Activated CD4-positive, CD25-positive, alpha-beta regulatory T cell treated with anti-CD3 and anti-CD28 coated beads, Interleukin-2, amount 50 U/mL, for 72 hours (primary cell): Measurements from ENCODE around the gene DYDC1.
A peak's percentile ranks its signal among the peaks of the same experiment; 100 is the strongest.
"Not testable (repeated sequence)": the region's sequence is repeated elsewhere in the genome, so short reads cannot be mapped to it uniquely, and the experiment has no call there.

Experiments used
- DNase-seq: peaks from one replicate; pipeline ENCODE4 v3.0.0; 2021

Gene DYDC1

DNA sequence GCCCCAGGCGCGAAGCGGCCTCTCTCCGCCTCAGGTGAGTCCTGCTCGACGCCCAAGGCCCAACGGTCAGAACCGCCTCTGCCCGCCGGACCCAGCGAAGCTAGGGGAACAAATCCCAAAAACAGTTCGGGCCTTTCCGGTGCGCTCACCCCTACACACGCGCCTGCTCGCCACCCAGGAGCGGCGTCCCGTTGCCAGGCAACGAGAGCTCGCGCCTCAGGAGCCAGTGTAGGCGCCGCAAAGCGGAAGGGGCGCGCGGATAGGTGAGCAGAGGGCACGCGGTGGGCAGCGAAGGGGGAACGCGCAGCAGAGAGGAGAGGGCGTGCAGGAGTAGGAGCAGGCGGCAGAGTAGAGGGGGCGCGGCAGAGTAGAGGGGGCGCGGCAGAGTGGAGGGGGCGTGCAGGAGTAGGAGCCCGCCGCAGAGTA is at the start of gene DYDC1, which contains the start of gene DYDC2:
Gene DYDC1, minus strand, starts transcription at position 193 of the 426 bp plus-strand sequence. CDS start 4,154 bp downstream, outside the sequence.
Gene DYDC2, plus strand, starts transcription at position 219 of the 426 bp plus-strand sequence. CDS start 5,663 bp downstream, outside the sequence.
- DNase-seq, result peak; percentile 34

DNA sequence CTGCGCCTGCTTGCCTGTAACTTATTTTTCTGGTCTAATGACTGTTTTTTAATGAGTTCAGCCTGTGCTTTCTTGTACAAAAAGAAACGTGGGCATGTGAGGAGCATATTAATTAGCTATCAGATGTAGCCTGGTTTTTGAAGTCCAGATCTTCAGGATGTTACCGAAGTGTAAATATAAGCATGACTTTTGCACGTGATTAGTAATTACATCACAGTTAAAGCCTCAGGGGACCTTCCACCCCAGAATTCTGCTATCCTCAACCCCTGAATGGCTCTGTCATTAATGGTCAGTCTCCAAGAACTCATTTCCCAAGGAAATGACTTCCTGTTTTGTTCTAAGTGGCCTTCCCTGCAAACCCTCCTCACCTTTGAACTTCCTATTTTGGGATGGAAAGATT is 49.6 kb upstream of the DYDC1 start:
- DNase-seq, result no peak

DNA sequence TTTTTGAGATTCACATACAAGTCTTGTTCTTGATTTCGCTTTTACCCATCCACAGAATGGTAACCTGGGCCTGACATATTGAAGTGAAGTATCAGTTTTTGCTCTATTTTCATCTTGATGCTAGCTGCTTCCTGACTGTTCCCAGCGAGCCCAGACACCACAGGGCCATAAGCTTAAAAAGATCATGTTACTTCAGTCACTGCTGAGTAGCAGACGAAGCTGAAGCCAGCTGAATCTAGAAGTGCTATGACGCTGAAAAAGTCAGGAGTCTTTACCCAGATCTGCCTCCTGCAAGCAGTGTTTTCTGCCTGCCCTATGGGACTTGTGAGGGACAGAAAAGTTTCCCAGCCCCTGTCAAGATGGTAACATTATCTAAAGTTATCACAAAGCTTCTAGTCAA is 49.1 kb upstream of the DYDC1 start:
- DNase-seq, result no peak

DNA sequence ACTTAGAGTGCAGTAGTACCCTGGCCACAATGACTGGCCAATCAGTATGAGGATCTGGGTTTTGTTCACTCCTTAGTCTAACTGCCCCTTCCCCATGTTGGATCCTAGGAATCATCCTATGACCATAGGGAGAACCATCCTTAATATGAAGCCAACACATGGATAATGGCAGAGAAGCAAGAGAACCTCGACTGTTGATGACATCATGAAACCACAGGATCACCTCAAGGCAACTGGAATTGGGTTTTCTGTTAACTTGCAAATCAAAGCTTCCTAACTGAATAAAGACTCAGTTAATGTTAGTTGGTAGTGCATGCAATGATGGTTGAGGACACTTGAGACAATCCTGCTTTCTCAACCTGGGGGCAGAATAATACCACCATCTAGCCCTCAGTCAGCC is 48.5 kb upstream of the DYDC1 start:
- no peak for DNase-seq

DNA sequence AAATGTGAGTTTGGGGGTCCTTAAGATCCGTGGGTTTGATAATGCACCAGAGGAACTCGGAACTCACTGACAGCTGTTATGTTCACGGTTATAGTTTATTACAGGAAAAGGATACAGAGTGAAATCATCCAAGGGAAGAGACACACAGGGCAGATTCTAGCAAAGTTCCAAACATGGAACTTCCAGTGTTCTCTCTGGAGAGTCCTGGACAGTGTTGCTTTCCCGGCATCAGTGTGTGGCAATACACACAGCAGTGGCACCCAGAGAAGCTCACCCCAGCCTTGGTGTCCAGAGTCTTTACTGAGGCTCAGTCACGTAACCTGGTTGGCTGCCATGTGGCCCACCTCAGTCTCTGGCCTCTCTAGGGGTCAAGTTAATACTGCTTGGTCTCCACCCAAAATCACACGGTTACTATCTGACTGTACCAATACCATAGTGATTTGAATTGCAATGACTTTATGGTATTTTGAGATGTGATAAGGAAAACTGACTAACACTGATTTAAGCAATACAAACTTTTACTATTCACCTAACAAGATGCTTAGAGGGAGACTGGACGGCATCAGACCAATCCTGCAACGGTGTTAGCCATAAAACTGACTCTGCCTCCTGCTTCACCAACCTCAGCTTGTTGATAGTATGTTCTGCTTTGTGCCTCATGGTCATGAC is 43.7 kb upstream of the DYDC1 start:
- DNase-seq, result no peak

DNA sequence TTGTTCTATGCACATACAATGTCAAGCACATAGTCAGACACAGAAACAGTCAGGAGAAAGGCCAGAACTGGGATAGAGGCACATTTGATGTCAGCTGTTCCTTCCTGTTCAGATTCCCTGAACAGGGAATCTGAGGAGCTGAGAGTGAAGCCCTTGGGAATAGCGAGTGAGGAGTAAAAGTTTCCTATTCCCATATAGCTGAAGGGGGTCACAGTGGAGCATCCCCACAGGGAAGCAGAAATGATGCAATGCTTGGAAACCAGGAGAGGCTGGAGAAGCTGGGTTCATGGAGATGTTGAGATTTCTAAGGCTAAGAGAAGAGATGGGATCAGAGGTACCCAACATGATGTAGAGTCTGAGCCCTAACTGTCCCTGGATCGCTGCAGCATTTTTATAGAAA is 40.5 kb upstream of the DYDC1 start:
- no peak for DNase-seq

DNA sequence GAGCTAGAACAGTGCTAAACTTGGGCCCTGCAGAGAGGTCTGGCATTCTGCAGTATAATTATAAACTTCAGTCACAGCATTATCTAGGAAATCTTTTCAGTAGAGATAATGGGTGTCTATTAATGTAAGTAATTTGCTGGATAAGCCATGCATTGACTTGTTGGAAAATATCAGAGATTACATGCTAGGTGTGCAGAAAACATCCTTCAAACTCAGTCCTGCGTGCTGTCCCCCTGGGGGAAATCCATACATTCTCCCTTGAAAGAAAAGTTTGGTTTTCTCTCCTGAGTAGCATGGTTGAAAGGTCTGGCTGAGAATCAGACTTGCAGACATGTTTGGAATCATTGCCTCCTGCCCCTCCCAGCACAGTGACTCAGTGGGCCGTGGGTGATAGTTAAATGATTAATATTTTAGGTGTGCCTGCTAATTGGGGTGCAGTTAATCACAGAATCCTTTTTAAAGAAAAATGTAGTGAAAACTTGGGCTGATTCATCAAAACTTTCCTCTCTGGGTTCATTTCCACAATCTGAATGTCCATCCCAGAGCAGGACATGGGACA is 37.9 kb upstream of the DYDC1 start:
- no peak for DNase-seq

DNA sequence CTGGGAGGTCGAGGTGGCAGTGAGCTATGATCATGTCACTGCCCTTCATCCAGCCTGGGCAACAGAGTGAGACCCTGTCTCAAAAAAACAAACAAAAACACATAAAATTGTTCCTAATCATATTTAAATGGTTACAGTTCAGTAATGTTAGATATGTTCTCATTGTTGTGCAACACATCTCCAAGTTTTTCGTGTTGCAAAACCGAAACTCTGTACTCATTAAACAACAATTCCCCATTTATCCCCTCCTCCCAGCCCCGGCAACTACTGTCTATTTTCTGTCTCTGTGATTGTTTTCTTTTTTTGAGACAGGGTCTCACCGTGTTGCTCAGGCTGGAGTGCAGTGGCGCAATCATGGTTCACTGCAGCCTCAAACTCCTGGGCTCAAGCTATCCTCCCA is 35.7 kb upstream of the DYDC1 start:
- DNase-seq, result no peak

DNA sequence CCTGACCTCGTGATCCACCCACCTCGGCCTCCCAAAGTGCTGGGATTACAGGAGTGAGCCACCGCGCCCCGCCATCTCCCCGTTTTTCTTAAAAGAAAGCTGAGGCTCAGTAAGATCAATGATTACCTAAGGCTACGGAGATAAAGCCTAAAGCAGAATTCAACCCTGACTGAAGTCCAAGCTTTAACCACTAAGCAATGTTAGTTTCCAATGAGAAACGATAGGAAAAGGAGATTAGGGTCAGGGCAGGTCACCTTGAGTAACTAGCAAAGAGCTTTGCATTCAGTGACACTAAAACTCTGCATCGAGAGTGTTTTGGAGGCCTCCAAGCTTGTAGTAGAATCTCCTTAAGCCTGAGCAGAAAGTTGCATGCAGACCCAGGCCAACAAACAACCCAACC is 34.2 kb upstream of the DYDC1 start:
- DNase-seq, result no peak

DNA sequence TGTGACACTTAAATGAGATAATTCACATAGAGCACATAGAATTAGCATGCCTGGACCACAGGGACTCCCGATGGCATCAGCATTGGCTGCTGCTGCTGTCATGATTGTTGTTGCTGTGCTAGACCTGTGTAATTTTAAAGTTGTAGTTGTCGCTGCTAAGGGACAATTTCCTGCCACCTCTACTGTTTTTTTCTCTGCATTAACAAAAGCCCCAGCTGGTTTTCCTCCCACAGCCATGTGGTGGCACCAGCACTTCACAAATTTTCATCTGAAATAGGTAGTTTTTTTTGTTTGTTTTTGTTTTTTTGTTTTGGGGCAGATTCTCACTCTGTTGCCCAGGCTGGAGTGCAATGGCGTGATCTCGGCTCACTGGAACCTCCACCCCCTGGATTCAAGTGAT is 26.4 kb upstream of the DYDC1 start:
- no peak for DNase-seq

DNA sequence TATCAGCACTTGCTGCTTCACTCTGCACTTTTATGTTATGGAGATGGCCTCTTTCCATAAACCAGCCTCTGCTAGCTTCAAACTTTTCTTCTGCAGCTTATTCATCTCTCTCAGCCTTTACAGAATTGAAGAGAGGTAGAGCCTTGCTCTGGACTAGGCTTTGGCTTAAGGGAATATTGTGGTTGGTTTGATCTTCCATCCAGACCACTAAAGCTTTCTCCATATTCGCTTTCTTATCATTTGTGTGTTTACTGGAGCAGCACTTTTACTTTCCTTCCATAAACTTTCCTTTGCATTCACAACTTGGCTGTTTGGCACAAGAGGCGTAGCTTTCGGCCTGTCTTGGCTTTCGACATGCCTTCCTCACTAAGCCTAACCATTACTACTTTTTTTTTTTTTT is 23.6 kb upstream of the DYDC1 start:
- no peak for DNase-seq

DNA sequence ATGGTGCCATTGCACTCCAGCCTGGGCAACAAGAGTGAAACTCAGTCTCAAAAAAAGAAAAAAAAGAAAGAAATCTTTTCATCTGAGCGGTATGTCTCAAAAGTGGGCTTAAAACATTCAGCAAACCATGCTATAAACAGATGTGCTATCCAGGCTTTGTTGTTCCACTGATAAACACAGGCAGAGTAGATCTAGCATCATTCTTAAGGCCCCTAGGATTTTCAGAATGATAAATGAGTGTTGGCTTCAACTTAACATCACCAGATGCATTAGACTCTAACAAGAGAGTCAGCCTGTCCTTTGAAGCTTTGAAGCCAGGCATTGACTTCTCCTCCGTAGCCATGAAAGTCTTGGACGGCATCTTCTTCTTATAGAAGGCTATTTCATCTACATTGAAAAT is 23.1 kb upstream of the DYDC1 start:
- no peak for DNase-seq

DNA sequence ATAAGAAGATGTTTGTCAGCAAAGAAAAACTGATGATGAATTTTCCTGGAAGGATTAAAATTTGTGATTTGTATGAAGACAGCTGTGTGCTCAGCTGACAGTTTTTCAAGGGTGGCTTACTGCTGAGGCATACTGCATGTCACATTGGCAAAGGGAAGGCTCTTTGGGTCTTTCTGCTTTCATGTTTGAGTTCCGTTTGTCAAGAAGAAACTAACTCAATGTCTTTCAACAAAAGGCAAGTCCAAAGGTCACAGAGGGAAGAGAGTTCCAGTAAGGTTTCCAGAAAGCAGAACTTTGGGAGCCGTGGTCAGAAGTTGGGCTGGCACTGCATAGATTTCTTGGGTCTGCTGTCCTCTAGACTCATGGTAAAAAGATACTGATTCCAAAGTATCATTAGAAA is 16.9 kb upstream of the DYDC1 start:
- DNase-seq, result no peak

DNA sequence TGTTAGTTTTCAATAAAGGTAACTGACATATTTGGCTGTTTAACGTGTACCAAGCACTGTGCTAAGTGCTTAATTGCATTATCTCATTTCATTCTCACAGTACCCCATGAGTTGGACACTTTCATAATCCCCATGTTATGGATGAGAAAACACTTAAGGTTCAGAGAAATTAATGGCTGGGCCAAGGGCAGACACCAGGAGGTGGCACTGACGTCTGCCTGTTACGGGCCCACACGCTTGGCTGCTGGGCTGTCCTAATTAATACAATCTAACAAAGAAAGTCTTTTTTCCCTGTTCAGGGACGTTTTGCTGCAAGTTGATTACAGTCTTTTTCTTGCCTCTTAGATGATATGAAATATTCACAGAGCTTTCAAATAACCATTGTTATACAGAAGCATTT is 16.1 kb upstream of the DYDC1 start:
- no peak for DNase-seq

DNA sequence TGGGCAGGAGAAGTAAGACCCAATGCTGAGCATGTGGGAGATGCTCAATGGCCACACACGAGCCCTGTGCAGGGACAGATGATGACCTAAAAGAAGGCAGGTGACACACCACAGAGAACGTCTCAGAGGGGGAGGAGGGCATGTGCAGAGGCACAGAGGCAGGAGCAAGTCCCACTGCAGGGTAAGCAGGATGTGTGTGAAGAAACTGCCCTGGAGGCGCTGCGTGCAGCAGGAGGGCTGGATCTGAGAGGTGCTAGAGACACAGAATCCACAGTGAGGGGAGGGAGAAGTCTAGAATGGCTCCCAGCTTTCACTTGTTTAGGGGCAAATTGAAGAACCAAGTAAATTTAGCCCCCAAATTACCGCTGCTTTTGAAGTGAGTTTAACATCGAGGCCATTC is 14.9 kb upstream of the DYDC1 start:
- DNase-seq, result no peak

DNA sequence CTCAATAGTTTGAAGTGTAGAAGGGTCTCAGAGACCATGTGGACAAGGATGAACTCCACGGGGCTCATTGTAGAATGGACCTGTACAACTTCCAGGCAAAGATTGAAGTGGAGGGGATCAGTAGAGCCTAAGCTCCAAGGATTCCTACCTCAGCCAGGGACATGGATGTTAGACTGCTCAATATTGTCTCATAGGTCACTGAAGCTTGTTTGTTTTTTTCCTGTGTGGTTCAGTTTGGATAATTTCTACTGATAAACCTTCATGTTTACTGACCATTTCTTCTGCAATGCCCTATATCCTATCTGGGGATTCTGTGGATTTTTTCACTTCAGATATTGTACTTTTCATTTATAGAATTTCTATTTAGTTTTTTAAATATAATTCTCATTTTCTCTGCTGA is 9.0 kb upstream of the DYDC1 start:
- DNase-seq, result no peak

DNA sequence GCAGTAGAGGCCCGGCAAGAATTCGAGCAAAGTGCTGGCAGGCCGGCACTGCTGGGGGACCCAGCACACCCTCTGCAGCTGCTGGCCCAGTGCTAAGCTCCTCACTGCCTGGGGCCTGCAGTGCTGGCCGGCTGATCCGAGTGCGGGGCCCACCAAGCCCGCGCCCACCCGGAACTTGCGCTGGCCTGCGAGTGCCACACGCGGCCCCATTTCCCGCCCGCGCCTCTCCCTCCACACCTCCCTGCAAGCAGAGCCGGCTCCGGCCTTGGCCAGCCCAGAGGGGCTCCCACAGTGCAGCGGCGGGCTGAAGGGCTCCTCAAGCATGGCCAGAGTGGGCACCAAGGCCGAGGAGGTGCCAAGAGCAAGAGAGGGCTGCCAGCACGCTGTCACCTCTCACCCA is 3.1 kb upstream of the DYDC1 start:
- DNase-seq, result no peak

DNA sequence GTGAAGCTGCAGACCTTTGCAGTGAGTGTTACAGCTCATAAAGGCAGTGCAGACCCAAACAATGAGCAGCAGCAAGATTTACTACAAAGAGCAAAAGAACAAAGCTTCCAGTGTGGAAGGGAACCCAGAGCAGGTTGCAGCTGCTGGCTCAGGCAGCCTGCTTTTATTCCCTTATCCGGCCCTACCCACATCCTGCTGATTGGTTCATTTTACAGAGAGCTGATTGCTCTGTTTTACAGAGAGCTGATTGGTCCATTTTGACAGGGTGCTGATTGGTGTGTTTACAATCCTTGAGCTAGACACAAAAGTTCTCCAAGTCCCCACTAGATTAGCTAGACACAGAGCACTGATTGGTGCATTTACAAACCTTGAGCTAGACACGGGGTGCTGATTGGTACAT is 2.4 kb upstream of the DYDC1 start:
- DNase-seq, result not testable (repeated sequence)

DNA sequence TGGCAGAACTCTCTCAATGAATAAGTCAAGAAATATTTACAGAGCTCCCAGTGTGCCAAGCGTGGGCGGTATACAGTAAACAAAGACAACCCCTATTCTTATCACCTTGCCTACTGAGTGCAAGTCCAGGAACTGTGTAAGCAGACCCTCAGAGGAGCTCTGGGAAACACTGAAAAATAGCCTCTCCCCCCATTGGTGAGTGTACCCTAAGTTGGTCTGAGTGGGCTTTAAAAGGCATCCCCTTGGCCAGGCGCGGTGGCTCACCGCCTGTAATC is 1.2 kb upstream of the DYDC1 start:
- DNase-seq, result no peak

DNA sequence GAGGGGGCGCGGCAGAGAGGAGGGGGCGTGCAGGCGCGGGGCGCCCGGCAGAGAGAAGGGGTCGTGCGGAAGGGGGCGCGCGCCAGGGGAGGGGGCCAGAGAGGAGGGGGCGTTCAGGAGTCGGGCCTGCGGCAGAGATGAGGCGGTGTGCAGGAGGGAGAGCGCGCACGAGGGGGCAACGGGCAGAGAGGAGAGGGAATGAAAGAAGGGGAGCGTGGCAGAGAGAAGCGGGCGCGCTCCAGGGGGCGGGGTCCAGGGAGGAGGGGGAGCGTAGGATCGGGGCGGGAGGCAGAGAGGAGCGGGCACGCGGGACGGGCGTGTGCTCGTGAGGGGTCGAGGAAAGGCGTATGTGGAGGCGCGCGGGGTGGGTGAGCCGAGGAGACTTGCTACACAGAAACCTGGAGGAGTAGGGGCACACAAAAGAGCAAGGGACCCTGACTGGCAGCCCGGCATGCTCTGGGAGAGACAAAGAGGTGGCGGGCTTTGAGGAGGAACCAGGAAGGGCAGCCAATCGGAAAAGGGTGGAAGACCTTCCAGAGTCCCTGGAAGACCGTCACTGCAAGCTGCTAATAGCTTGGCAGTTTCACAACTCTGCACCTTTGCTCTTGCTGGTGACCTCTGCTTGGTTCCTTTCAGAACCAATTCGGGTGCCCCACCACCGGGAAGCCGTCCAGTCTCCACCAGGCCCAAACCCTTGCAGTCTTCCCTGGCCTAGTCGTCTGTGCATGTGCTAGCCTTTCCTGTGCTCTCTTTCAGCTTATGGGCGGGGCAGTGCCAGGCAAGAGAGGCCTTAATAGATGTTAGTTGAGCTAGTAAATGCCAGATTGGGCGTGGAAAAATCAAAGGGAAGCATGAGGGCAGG is 665 bp upstream of the DYDC1 start:
- no peak for DNase-seq

DNA sequence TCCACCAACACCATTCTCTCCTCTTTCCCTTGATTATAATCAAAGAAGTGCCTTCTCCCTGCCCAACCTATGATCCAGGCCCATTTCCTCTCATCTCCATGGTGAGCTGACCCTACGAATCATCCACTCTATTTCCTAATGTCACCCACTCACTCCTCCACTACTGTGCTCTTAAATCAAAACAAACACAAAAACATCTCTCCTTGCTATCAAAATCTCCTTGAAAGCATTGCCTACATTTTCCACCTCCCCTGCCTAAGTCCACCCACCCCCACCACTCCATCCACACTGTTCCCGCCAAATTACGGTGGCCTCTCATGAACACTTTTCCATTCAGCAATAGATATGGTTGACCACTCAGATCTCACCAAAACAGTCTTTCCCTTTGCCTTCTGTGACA is 5.3 kb downstream of the DYDC1 start:
- DNase-seq, result no peak

DNA sequence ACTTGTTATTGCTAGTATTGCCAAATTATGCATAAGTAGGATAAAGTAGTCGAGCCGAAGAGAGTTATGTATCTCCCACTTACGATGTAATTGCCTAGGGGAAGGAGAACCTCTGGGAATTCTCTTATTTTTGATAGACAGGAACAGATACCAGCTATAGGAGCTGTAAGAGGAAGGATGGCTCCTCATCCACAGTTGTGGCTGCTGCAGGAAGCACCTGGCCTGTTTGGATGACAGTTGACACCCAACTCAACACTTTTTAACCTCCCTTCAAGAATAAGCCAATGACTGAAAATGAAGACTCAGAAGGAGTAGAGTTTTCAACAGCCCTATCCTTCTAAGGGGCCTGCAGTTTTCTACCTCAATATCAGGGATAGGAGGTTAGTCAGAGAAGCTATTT is 6.3 kb downstream of the DYDC1 start:
- no peak for DNase-seq

DNA sequence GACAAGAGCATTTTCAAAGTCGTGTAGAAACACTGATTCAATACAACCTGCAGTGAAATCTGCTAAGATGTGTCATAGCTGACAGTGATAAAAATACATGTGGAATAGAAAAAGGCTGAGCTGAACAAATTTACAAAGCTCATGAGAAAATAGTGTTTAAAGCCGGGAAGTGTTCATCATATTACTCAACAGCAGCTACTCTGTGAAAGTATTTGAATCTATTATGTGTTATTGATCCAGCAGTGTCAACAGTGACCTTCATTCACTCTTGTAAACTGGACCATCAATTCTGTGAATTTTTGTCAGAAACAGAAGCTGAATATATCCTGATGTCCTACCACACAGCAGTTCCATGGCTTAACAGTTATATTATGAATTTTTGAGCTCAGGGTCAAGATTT is 11.6 kb downstream of the DYDC1 start:
- no peak for DNase-seq

DNA sequence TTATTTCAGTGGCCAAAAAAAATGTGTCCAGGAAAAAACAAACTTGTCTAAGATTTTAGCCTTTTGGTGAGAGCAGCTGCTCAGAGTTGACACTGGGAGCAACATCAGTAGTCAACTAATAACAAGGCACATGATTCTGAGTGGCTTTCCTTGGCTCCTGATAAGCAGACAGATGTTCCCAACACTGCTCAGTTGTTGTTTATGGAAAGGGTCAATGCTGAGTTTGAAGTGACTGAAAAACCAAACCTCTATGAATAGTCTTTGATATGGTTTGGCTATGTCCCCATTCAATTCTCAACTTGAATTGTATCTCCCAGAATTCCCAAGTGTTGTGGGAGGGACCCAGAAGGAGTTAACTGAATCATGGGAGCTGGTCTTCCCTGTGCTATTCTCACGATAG is 12.3 kb downstream of the DYDC1 start:
- no peak for DNase-seq
